ENCODE data around the gene CHI3L2. TPM values are rescaled to one million over a fixed set of nuclear protein-coding genes. Genes with fewer than 3 reads are reported as not detected.

The CHI3L2 gene
- total RNA-seq, 1 donor from 2014 or later, result 50.3 TPM

DNA sequence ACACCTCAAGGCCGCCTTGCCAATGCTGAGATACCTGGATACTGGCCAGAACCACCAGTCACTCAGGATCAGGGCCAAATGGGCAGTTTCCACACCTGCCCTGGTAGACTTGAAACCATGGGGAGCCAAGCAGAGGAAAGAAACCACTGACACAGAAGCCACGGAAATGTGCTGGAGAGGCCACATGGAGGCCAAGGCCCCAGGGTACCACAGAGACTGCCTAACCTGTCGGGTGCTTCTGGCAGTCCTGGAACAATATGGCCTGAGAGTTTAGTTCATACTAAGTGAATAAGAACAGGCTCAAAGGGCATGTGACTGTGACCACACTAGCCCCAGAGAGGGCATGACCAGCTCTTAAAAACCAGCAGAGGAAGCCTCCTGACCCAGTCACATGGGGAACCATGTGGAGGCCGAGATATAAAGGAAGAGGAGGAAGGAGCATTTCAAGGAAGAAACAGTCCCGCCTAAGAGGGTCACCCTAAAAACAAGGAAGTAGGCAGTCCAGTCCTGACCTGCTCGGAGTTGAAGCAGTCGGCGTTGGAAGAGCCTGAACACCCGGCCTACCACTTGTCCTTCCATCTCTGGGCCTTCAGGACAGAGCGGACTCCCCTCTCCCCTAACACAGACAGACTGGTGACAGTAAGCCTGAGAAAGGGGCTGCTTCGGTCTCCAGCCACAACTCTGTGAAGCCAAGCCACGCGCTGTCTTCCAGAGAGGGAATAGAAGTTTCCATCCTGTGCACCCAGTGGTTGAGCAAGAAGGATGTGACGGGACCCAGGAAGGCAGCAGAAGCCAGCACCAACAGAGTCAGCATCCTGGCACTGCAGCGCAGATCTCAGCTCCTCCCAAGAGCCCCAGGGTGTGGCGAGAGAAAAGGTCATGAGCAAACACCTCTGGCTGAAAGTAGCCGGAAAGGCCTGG lies 27.4 kb upstream of the CHI3L2 start, which contains the start of gene DENND2D:
Gene DENND2D (minus strand): TSS at position 766 of the 921 bp plus-strand sequence. CDS start 187 bp downstream, at position 579.
- Histone ChIP-seq H3K4me1 (peaks cover 54% of the 10 kb centered on the region), H3K9me3 (no peaks in the 10 kb centered on the region), H3K4me3 (peak within 1 kb of the TSS; percentile 55), H3K36me3 (peaks cover 23% of the 10 kb centered on the region), H3K27ac (peak within 1 kb of the TSS; percentile 82), H3K27me3 (no peaks in the 10 kb centered on the region)
- peak; percentile 48 for ATAC-seq
- intact Hi-C loops (cut with DNase I), result no loop called here
- TF ChIP-seq, protein P1, sequence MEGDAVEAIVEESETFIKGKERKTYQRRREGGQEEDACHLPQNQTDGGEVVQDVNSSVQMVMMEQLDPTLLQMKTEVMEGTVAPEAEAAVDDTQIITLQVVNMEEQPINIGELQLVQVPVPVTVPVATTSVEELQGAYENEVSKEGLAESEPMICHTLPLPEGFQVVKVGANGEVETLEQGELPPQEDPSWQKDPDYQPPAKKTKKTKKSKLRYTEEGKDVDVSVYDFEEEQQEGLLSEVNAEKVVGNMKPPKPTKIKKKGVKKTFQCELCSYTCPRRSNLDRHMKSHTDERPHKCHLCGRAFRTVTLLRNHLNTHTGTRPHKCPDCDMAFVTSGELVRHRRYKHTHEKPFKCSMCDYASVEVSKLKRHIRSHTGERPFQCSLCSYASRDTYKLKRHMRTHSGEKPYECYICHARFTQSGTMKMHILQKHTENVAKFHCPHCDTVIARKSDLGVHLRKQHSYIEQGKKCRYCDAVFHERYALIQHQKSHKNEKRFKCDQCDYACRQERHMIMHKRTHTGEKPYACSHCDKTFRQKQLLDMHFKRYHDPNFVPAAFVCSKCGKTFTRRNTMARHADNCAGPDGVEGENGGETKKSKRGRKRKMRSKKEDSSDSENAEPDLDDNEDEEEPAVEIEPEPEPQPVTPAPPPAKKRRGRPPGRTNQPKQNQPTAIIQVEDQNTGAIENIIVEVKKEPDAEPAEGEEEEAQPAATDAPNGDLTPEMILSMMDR (IDR thresholded peaks at IDR 0.05), result no peak
- DNase-seq, result peak; percentile 81

DNA sequence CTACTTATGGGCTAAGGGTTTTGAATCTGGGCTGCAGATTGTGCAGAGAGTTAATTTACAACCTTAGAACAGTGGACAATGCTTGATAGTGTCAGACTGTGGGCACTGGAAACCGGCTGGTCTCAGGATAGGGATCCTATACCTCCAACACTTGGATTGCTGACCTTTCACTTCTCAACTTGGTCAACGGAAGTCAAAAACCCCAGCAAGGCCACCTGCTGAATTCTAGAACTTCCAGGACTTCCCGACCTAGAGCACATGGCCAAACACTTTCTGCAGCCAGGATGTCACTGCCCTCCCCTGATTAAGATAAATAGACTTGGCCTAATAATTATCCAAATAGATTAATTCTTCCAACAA lies 26.7 kb upstream of the CHI3L2 start:
- Histone ChIP-seq H3K27me3 (no peaks in the 10 kb centered on the region), H3K36me3 (peaks cover 17% of the 10 kb centered on the region), H3K27ac (peak overlapping the region; percentile 82), H3K9me3 (no peaks in the 10 kb centered on the region), H3K4me3 (peak overlapping the region; percentile 55), H3K4me1 (peaks cover 53% of the 10 kb centered on the region)
- DNase-seq (no peak), ATAC-seq (no peak)
- TF ChIP-seq, protein P1 (IDR thresholded peaks at IDR 0.05), result no peak
- intact Hi-C loops (cut with DNase I), result no loop called here

DNA sequence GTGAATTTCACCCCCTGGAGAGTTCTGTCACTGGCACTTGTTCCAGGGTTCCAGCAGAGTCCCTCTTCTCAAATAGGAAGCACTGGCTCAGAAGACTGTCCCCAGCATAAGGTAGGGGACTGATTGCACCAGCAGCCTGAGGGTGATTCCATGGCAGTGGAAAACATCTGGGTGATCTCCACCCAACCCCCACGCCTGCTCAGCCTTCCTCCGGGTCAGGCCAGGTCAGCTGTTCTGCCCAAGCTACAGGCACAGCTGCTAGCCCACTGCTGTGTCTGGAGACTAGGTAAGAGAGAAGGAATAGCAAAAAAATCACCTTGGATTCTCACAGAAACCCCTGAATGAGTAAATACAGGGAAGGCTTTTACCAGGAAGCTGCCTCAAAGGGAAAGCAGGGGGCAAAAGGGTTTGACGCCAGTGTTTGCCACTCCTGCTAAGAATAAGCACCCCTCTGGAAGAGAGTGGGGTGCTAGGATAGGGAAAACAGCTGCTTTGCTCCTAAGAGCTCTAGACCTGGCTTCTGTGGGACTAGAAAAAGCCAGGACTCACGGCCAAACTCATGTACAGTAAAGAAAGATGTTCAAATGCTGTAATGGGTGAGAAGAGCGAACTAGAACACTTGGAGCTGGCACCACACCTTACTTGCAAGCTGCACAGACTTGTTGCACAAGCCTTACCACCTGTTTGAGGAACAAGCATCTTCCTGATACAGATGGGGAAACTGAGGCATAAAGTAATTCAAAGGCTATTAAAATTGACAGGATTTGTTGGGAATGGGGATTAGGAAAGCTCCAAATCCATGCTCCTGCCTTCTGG lies 26.0 kb upstream of the CHI3L2 start:
- H3K36me3 ChIP-seq, result peaks cover 10% of the 10 kb centered on the region
- intact Hi-C loops (cut with DNase I), result no loop called here
- H3K4me1 ChIP-seq, result peaks cover 47% of the 10 kb centered on the region
- no peak for ATAC-seq
- no peaks in the 10 kb centered on the region for H3K27me3 ChIP-seq
- H3K9me3 ChIP-seq, result no peaks in the 10 kb centered on the region
- H3K4me3 ChIP-seq, result peak overlapping the region; percentile 55
- DNase-seq, result no peak
- TF ChIP-seq, protein P1 (IDR thresholded peaks at IDR 0.05), result no peak
- H3K27ac ChIP-seq, result peak overlapping the region; percentile 82

DNA sequence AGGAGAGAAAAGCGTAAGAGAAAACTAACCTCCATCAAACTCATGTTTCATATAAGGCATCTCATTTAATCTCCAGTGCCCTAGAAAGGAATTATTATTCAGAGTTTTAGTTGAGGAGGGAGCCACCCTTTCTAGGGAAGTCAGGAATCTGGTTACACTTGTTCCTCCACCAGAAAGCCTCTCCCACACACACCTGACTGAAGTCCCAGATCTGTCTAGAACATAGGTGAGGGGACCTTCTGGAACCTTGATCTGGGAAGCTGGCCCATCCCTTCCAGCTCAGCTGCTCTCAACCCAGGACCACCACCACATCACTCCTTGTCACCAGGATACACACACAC lies 25.2 kb upstream of the CHI3L2 start:
- DNase-seq (no peak), ATAC-seq (no peak)
- Histone ChIP-seq H3K36me3 (peaks cover 1% of the 10 kb centered on the region), H3K27ac (peak overlapping the region; percentile 82), H3K27me3 (no peaks in the 10 kb centered on the region), H3K4me1 (peaks cover 45% of the 10 kb centered on the region), H3K4me3 (no peak overlapping the region), H3K9me3 (no peaks in the 10 kb centered on the region)
- TF ChIP-seq, protein P1 (IDR thresholded peaks at IDR 0.05), result no peak
- intact Hi-C loops (cut with DNase I), result no loop called here

DNA sequence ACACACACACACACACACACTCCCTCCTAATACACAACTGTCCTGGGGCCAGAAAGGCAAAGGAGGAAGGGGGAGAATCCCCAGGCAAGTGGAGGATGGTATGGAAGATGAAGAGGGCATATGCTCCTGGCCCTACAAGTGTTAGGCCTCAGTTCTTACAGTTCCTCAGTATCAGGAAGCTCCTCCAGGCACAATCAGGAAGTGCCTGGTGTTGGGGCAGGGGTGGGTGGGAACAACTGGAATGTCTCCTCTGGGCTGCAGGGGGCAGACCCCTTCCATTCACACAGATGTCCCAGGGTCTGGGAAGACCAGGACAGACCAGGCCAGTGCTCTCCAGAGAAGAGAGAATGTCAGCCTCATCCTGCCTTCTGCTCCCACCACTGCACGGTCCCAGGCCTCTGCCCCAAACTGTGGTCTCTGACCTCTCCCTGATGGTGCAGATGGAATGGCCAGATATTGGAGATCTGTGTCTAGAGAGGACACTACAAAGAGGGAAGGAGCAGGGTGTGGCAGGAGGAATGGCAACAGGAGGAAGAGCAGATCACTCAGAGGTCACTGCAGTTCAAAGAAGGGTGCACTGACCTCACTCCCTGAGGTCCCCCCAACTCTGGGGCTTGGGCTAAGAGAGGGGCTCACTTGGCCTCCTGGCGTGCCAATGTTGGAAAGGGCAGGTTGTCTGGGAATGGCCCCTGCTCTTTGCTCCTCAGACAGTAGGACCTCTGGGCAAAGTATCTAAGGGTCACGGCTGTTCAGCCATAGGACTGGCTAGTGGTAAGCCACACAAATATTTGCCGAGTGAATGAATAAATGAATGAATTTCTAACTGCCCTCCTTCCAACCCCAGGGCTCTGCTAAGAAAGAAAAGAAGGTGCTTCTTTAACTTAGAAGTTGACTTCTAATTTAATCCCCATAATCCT lies 24.5 kb upstream of the CHI3L2 start:
- Histone ChIP-seq H3K4me3 (peak overlapping the region; percentile 75), H3K9me3 (no peaks in the 10 kb centered on the region), H3K4me1 (peaks cover 45% of the 10 kb centered on the region), H3K36me3 (no peaks in the 10 kb centered on the region), H3K27me3 (no peaks in the 10 kb centered on the region), H3K27ac (peak overlapping the region; percentile 93)
- intact Hi-C loops (cut with DNase I), result no loop called here
- ATAC-seq (no peak), DNase-seq (no peak)
- TF ChIP-seq, protein P1 (IDR thresholded peaks at IDR 0.05), result no peak

Data from upper lobe of right lung (tissue), 1 donor.